Colonic mucosa (tissue), 4 donors: ENCODE results near the gene NKX6-2. TPM values are rescaled to one million over a fixed set of nuclear protein-coding genes. Genes with fewer than 3 reads are reported as not detected.

Source experiments
- DNase-seq: peaks from one replicate; pipeline ENCODE4 v3.0.0-alpha.2; 2020
- H3K27ac ChIP-seq: fragments of 200-600 bp; one replicate; pipeline ENCODE4 v1.8.0; 2021
- H3K27me3 ChIP-seq: fragments of 200-600 bp; one replicate; pipeline ENCODE4 v1.8.0; 2021
- H3K36me3 ChIP-seq: fragments of 200-600 bp; one replicate; pipeline ENCODE4 v1.8.0; 2021
- H3K4me1 ChIP-seq: fragments of 200-600 bp; one replicate; pipeline ENCODE4 v1.8.0; 2021; ENCODE audit warnings: mild to moderate bottlenecking
- H3K4me3 ChIP-seq: fragments of 200-600 bp; one replicate; pipeline ENCODE4 v1.8.0; 2021
- H3K9ac ChIP-seq, 2 donors: one replicate each; pipeline ENCODE4 v1.7.0; 2013; ENCODE audit warnings: control low read depth in 2 of 2, low read depth in 2 of 2, low read length in 2 of 2
- H3K9me3 ChIP-seq: fragments of 200-600 bp; one replicate; pipeline ENCODE4 v1.8.0; 2021
- CTCF ChIP-seq: fragments of 200-600 bp; IDR thresholded peaks from one replicate; pipeline ENCODE4 v1.8.0; 2022; ENCODE audit warnings: antibody characterized with exemption, mild to moderate bottlenecking
- intact Hi-C: fragments of 100-400 bp; cut with DNase I; formaldehyde crosslinking; loops from one replicate; pipeline ENCODE4 v1.14.1; 2022
- total RNA-seq, 2 donors: library from RNA; stranded (reverse); fragmentation: NEBNext Ultra II Directional in 1 of 2; extraction: Animal tissue kit (Norgen Biotek cat#: 25700) in 1 of 2; gene quantifications; one replicate each; pipeline ENCODE4 v1.2.1, GENCODE V29; 2021
- donor health status: healthy.
- donor health status: DM: no; HTN: no; CAD: no.
- donor health status: DM: no; HTN: no; CAD: no.

NKX6-2 gene
- not detected for total RNA-seq

GRCh38 chr10:132785723-132786475 is at the start of gene NKX6-2:
Gene NKX6-2 (minus strand): TSS chr10:132786147. CDS start chr10:132785948, 199 bp downstream.
- no peaks in the 10 kb centered on the region for H3K9me3 ChIP-seq
- DNase-seq = no peak
- no peak for TF ChIP-seq CTCF
- H3K9ac ChIP-seq = no peak within 1 kb of the TSS
- intact Hi-C loops = no loop called here
- H3K27ac ChIP-seq = no peak within 1 kb of the TSS
- H3K36me3 ChIP-seq = no peaks in the 10 kb centered on the region
- peaks cover 60% of the 10 kb centered on the region for H3K27me3 ChIP-seq
- peaks cover 12% of the 10 kb centered on the region for H3K4me1 ChIP-seq
- H3K4me3 ChIP-seq = peak within 1 kb of the TSS; percentile 9

GRCh38 chr10:132834891-132835847 is 49.2 kb upstream of the NKX6-2 start:
- no peak for DNase-seq
- H3K4me3 ChIP-seq = no peak overlapping the region
- no peaks in the 10 kb centered on the region for H3K4me1 ChIP-seq
- H3K36me3 ChIP-seq = no peaks in the 10 kb centered on the region
- no peaks in the 10 kb centered on the region for H3K9me3 ChIP-seq
- no peak overlapping the region for H3K9ac ChIP-seq
- TF ChIP-seq CTCF = no peak
- peaks cover 10% of the 10 kb centered on the region for H3K27me3 ChIP-seq
- intact Hi-C loops = loop anchor here (5.0 kb wide), 1 partner anchor 287 kb away; no protein-coding TSS in a partner anchor
- no peak overlapping the region for H3K27ac ChIP-seq

GRCh38 chr10:132834311-132834761 is 48.4 kb upstream of the NKX6-2 start:
- H3K36me3 ChIP-seq = no peaks in the 10 kb centered on the region
- intact Hi-C loops = no loop called here
- H3K9me3 ChIP-seq = no peaks in the 10 kb centered on the region
- H3K4me3 ChIP-seq = no peak overlapping the region
- H3K4me1 ChIP-seq = no peaks in the 10 kb centered on the region
- TF ChIP-seq CTCF = no peak
- DNase-seq = no peak
- no peak overlapping the region for H3K9ac ChIP-seq
- no peak overlapping the region for H3K27ac ChIP-seq
- H3K27me3 ChIP-seq = peaks cover 10% of the 10 kb centered on the region

- Histone ChIP-seq H3K9ac (no peak overlapping the region), H3K4me1 (no peaks in the 10 kb centered on the region), H3K27ac (no peak overlapping the region), H3K36me3 (no peaks in the 10 kb centered on the region), H3K27me3 (peaks cover 10% of the 10 kb centered on the region), H3K9me3 (no peaks in the 10 kb centered on the region), H3K4me3 (no peak overlapping the region)
- intact Hi-C loops = no loop called here
- no peak for TF ChIP-seq CTCF
- DNase-seq = no peak
Measured at GRCh38 chr10:132833421-132834111, 47.6 kb upstream of the NKX6-2 start.
